ENCODE measurements around the gene FBXW5.

Gene FBXW5

GRCh38 chr9:136943291-136944211 lies 987 bp downstream of the FBXW5 start:
- peaks cover 30% of the 10 kb centered on the region; the same call in 1 of the 2 replicates for H3K36me3 ChIP-seq (ENCODE audit: insufficient read depth, low read length)
- H3K27ac ChIP-seq, result no peak overlapping the region
- TF ChIP-seq EZH2 (IDR thresholded peaks at IDR 0.05), result no peak
- peak; percentile 36; the same call in 1 of the 2 replicates for TF ChIP-seq POLR2AphosphoS5 (IDR thresholded peaks at IDR 0.05; ENCODE audit: borderline replicate concordance, low read depth, low read length)
- no peak for TF ChIP-seq FOXP2 (optimal IDR thresholded peaks at IDR 0.05; ENCODE audit: control extremely low read depth, extremely low read length, insufficient read depth)
- H3K4me3 ChIP-seq, result peak overlapping the region; percentile 88
- peak overlapping the region; percentile 86 for H3K9ac ChIP-seq (ENCODE audit: insufficient read length)
- no peaks in the 10 kb centered on the region for H3K9me3 ChIP-seq (ENCODE audit: low read depth, low read length)
- no peak for DNase-seq (ENCODE audit: low read depth, low spot score)

- no peak overlapping the region for H3K27ac ChIP-seq
- no peak for TF ChIP-seq FOXP2 (optimal IDR thresholded peaks at IDR 0.05; ENCODE audit: control extremely low read depth, extremely low read length, insufficient read depth)
- TF ChIP-seq EZH2 (IDR thresholded peaks at IDR 0.05), result no peak
- TF ChIP-seq POLR2AphosphoS5 (IDR thresholded peaks at IDR 0.05; ENCODE audit: borderline replicate concordance, low read depth, low read length), result no peak
- peak overlapping the region; percentile 88 for H3K4me3 ChIP-seq
- H3K9ac ChIP-seq (ENCODE audit: insufficient read length), result no peak overlapping the region
- H3K9me3 ChIP-seq (ENCODE audit: low read depth, low read length), result no peaks in the 10 kb centered on the region
- no peak for DNase-seq (ENCODE audit: low read depth, low spot score)
- H3K36me3 ChIP-seq (ENCODE audit: insufficient read depth, low read length), result peaks cover 30% of the 10 kb centered on the region; the same call in 1 of the 2 replicates
Observed at GRCh38 chr9:136942881-136943230, 1.7 kb downstream of the FBXW5 start.

- Histone ChIP-seq H3K9me3 (ENCODE audit: low read depth, low read length) (no peaks in the 10 kb centered on the region), H3K36me3 (ENCODE audit: insufficient read depth, low read length) (peaks cover 30% of the 10 kb centered on the region; the same call in 1 of the 2 replicates), H3K4me3 (no peak overlapping the region), H3K9ac (ENCODE audit: insufficient read length) (no peak overlapping the region), H3K27ac (no peak overlapping the region)
- no peak for DNase-seq (ENCODE audit: low read depth, low spot score)
- TF ChIP-seq EZH2 (IDR thresholded peaks at IDR 0.05) (no peak), FOXP2 (optimal IDR thresholded peaks at IDR 0.05; ENCODE audit: control extremely low read depth, extremely low read length, insufficient read depth) (no peak), POLR2AphosphoS5 (IDR thresholded peaks at IDR 0.05; ENCODE audit: borderline replicate concordance, low read depth, low read length) (no peak)
Observed at GRCh38 chr9:136942112-136942880, 2.2 kb downstream of the FBXW5 start.

- no peak overlapping the region for H3K27ac ChIP-seq
- TF ChIP-seq FOXP2 (optimal IDR thresholded peaks at IDR 0.05; ENCODE audit: control extremely low read depth, extremely low read length, insufficient read depth) (no peak), EZH2 (IDR thresholded peaks at IDR 0.05) (no peak), POLR2AphosphoS5 (IDR thresholded peaks at IDR 0.05; ENCODE audit: borderline replicate concordance, low read depth, low read length) (no peak)
- H3K9me3 ChIP-seq (ENCODE audit: low read depth, low read length), result no peaks in the 10 kb centered on the region
- H3K4me3 ChIP-seq, result no peak overlapping the region
- H3K36me3 ChIP-seq (ENCODE audit: insufficient read depth, low read length), result peaks cover 30% of the 10 kb centered on the region; the same call in 1 of the 2 replicates
- H3K9ac ChIP-seq (ENCODE audit: insufficient read length), result no peak overlapping the region
- DNase-seq (ENCODE audit: low read depth, low spot score), result no peak
Observed at GRCh38 chr9:136941231-136942111, 3.1 kb downstream of the FBXW5 start.

- TF ChIP-seq FOXP2 (optimal IDR thresholded peaks at IDR 0.05; ENCODE audit: control extremely low read depth, extremely low read length, insufficient read depth) (no peak), EZH2 (IDR thresholded peaks at IDR 0.05) (no peak), POLR2AphosphoS5 (IDR thresholded peaks at IDR 0.05; ENCODE audit: borderline replicate concordance, low read depth, low read length) (no peak)
- H3K9ac ChIP-seq (ENCODE audit: insufficient read length), result no peak overlapping the region
- no peaks in the 10 kb centered on the region for H3K9me3 ChIP-seq (ENCODE audit: low read depth, low read length)
- H3K36me3 ChIP-seq (ENCODE audit: insufficient read depth, low read length), result peaks cover 30% of the 10 kb centered on the region; the same call in 1 of the 2 replicates
- H3K27ac ChIP-seq, result no peak overlapping the region
- H3K4me3 ChIP-seq, result no peak overlapping the region
- no peak for DNase-seq (ENCODE audit: low read depth, low spot score)
Observed at GRCh38 chr9:136940526-136941230, 3.9 kb downstream of the FBXW5 start.

GRCh38 chr9:136939996-136940525 lies 4.5 kb downstream of the FBXW5 start:
- Histone ChIP-seq H3K4me3 (no peak overlapping the region), H3K9ac (ENCODE audit: insufficient read length) (no peak overlapping the region), H3K36me3 (ENCODE audit: insufficient read depth, low read length) (peaks cover 30% of the 10 kb centered on the region; the same call in 1 of the 2 replicates), H3K9me3 (ENCODE audit: low read depth, low read length) (no peaks in the 10 kb centered on the region), H3K27ac (no peak overlapping the region)
- no peak for DNase-seq (ENCODE audit: low read depth, low spot score)
- no peak for TF ChIP-seq EZH2 (IDR thresholded peaks at IDR 0.05)
- TF ChIP-seq POLR2AphosphoS5 (IDR thresholded peaks at IDR 0.05; ENCODE audit: borderline replicate concordance, low read depth, low read length), result no peak
- no peak for TF ChIP-seq FOXP2 (optimal IDR thresholded peaks at IDR 0.05; ENCODE audit: control extremely low read depth, extremely low read length, insufficient read depth)

- Histone ChIP-seq H3K4me3 (no peak overlapping the region), H3K9me3 (ENCODE audit: low read depth, low read length) (no peaks in the 10 kb centered on the region), H3K27ac (no peak overlapping the region), H3K9ac (ENCODE audit: insufficient read length) (no peak overlapping the region), H3K36me3 (ENCODE audit: insufficient read depth, low read length) (peaks cover 30% of the 10 kb centered on the region; the same call in 1 of the 2 replicates)
- TF ChIP-seq POLR2AphosphoS5 (IDR thresholded peaks at IDR 0.05; ENCODE audit: borderline replicate concordance, low read depth, low read length) (peak; percentile 15; the same call in 1 of the 2 replicates), EZH2 (IDR thresholded peaks at IDR 0.05) (no peak), FOXP2 (optimal IDR thresholded peaks at IDR 0.05; ENCODE audit: control extremely low read depth, extremely low read length, insufficient read depth) (no peak)
- DNase-seq (ENCODE audit: low read depth, low spot score), result no peak
Observed at GRCh38 chr9:136939431-136939995, 5.0 kb downstream of the FBXW5 start.

Measured in SK-N-MC (cell line).